A549 (cell line): ENCODE data around the gene KHDRBS1. TPM values are rescaled to one million over a fixed set of nuclear protein-coding genes. Genes with fewer than 3 reads are reported as not detected.

Source experiments
- ATAC-seq, 2 experiments: fragments of 200-7000 bp in 1 of 2; fragments of >200 bp in 1 of 2; cut with Nextera tagmentation in 1 of 2; cut with Tn5 transposase in 1 of 2; 3 replicates each; pipeline versions ENCODE4 v1.8.0 to v1.9.1; 2018 to 2020; ENCODE audit warnings: mild to moderate bottlenecking in 1 of 2, moderate library complexity in 1 of 2
- CTCF ChIA-PET: fragments of 300-600 bp; sonication (Branson Sonifier 250); formaldehyde crosslinking; extraction: SDS; loops from one replicate; lab custom pipeline; 2021; ENCODE audit warnings: antibody characterized with exemption, inconsistent platforms; lab: Yijun Ruan, JAX
- POLR2A ChIA-PET: fragments of 350-600 bp; formaldehyde crosslinking; extraction: SDS; loops from one replicate; lab custom pipeline; 2021; ENCODE audit warnings: antibody characterized with exemption, inconsistent platforms; lab: Yijun Ruan, JAX
- DNase-seq, 2 experiments: peaks; one replicate each; pipeline versions ENCODE4 v3.0.0 to v3.0.0-alpha.2; 2011 to 2016; ENCODE audit warnings: low read depth in 1 of 2, low spot score in 1 of 2
- FAIRE-seq: peaks from 2 replicates; lab custom pipeline; 2011; peaks lifted over from hg19 to GRCh38; lab: Jason Lieb, UNC
- H3K27ac ChIP-seq, 2 experiments: fragments of >200 bp; sonication (Bioruptor Twin); formaldehyde crosslinking; 3 replicates each; pipeline ENCODE4 v1.5.1; 2016 to 2017
- H3K4me1 ChIP-seq: fragments of >200 bp; sonication (Bioruptor Twin); formaldehyde crosslinking; 3 replicates; pipeline ENCODE4 v1.6.1; 2016
- H3K4me2 ChIP-seq: fragments of >200 bp; sonication (Bioruptor Twin); formaldehyde crosslinking; 3 replicates; pipeline ENCODE4 v1.6.1; 2016
- H3K4me3 ChIP-seq: fragments of >200 bp; sonication (Bioruptor Twin); formaldehyde crosslinking; 3 replicates; pipeline ENCODE4 v1.5.1; 2016
- H3K9me3 ChIP-seq: fragments of >200 bp; sonication (Bioruptor Twin); formaldehyde crosslinking; 3 replicates; pipeline ENCODE4 v1.6.1; 2016
- ATOH8 ChIP-seq: fragments of 250-450 bp; sonication (Bioruptor Pico); IDR thresholded peaks from 2 replicates; pipeline ENCODE4 v1.5.0; 2020; ENCODE audit warnings: low read depth, mild to moderate bottlenecking, moderate library complexity
- BHLHE40 ChIP-seq: IDR thresholded peaks from 2 replicates; pipeline ENCODE4 v1.6.1; 2012; ENCODE audit warnings: low read depth, low read length, inconsistent platforms
- CBX2 ChIP-seq: fragments of 200-600 bp; sonication (generic); IDR thresholded peaks from 2 replicates; pipeline ENCODE4 v1.6.1; 2016; ENCODE audit warnings: low read depth, mild to moderate bottlenecking, borderline replicate concordance
- CHD2 ChIP-seq: fragments of 150-350 bp; IDR thresholded peaks from 2 replicates; pipeline ENCODE4 v1.6.1; 2014; ENCODE audit warnings: low read length; ENCODE audit not compliant: partially characterized antibody
- CHD4 ChIP-seq: fragments of 200-600 bp; sonication (generic); IDR thresholded peaks from 2 replicates; pipeline ENCODE4 v1.6.1; 2016; ENCODE audit warnings: antibody characterized with exemption, mild to moderate bottlenecking, borderline replicate concordance
- E2F6 ChIP-seq: IDR thresholded peaks from 2 replicates; pipeline ENCODE4 v1.6.1; 2012; ENCODE audit warnings: low read depth, borderline replicate concordance
- EHMT2 ChIP-seq: fragments of 200-600 bp; sonication (generic); IDR thresholded peaks from 2 replicates; pipeline ENCODE4 v1.6.1; 2016; ENCODE audit warnings: antibody characterized with exemption, low read depth, mild to moderate bottlenecking, moderate library complexity
- EP300 ChIP-seq, 2 experiments: fragments of >200 bp; sonication (Bioruptor Twin); formaldehyde crosslinking; IDR thresholded peaks; 2 replicates in 1 of 2; 3 replicates in 1 of 2; pipeline ENCODE4 v1.6.1; 2016 to 2017
- GATA3 ChIP-seq: IDR thresholded peaks from 2 replicates; pipeline ENCODE4 v1.6.1; 2012; ENCODE audit warnings: borderline replicate concordance
- HDAC2 ChIP-seq: fragments of 200-600 bp; sonication (generic); IDR thresholded peaks from 2 replicates; pipeline ENCODE4 v1.6.1; 2016
- HEYL ChIP-seq: fragments of 250-450 bp; sonication (Bioruptor Pico); IDR thresholded peaks from 2 replicates; pipeline ENCODE4 v1.8.0; 2021; ENCODE audit warnings: mild to moderate bottlenecking, moderate library complexity
- HMGXB4 ChIP-seq: fragments of 250-450 bp; sonication (Bioruptor Pico); IDR thresholded peaks from 2 replicates; pipeline ENCODE4 v1.5.0; 2021; ENCODE audit warnings: mild to moderate bottlenecking, moderate library complexity, borderline replicate concordance
- HOXB13 ChIP-seq: fragments of 250-450 bp; sonication (Bioruptor Pico); IDR thresholded peaks from 2 replicates; pipeline ENCODE4 v1.5.0; 2020; ENCODE audit warnings: low read depth, mild to moderate bottlenecking, moderate library complexity
- JUN ChIP-seq, 2 experiments: fragments of >200 bp; sonication (Bioruptor Twin); formaldehyde crosslinking; IDR thresholded peaks; 2 replicates in 1 of 2; 3 replicates in 1 of 2; pipeline ENCODE4 v1.6.1; 2016 to 2017
- KDM1A ChIP-seq: fragments of 200-600 bp; sonication (generic); IDR thresholded peaks from 2 replicates; pipeline ENCODE4 v1.6.1; 2016; ENCODE audit warnings: low read depth, mild to moderate bottlenecking
- MAX ChIP-seq: IDR thresholded peaks from 2 replicates; pipeline ENCODE4 v1.6.1; 2012
- MAZ ChIP-seq: fragments of 150-350 bp; IDR thresholded peaks from 2 replicates; pipeline ENCODE4 v1.6.1; 2014; ENCODE audit warnings: antibody characterized with exemption, low read depth, low read length, borderline replicate concordance
- POLR2A ChIP-seq: IDR thresholded peaks from 2 replicates; pipeline ENCODE4 v1.6.1; 2012; ENCODE audit warnings: mild to moderate bottlenecking, low read length
- POLR2AphosphoS2 ChIP-seq: conservative IDR thresholded peaks from 2 replicates; pipeline ENCODE4 v1.6.1; 2012; ENCODE audit warnings: low read length, improper control_type of control experiment, inconsistent platforms
- RARB ChIP-seq: fragments of 250-450 bp; sonication (Bioruptor Pico); IDR thresholded peaks from 2 replicates; pipeline ENCODE4 v1.8.0; 2021; ENCODE audit warnings: mild to moderate bottlenecking, moderate library complexity
- REST ChIP-seq: fragments of 200-600 bp; sonication (generic); IDR thresholded peaks from 2 replicates; pipeline ENCODE4 v1.6.1; 2016; ENCODE audit warnings: antibody characterized with exemption, mild to moderate bottlenecking, moderate library complexity
- RFX5 ChIP-seq: fragments of 450-650 bp; IDR thresholded peaks from 2 replicates; pipeline ENCODE4 v1.7.1; 2014; ENCODE audit warnings: antibody characterized with exemption, mild to moderate bottlenecking, moderate library complexity
- RNF2 ChIP-seq: fragments of 200-600 bp; sonication (generic); IDR thresholded peaks from 2 replicates; pipeline ENCODE4 v1.6.1; 2016; ENCODE audit warnings: low read depth, mild to moderate bottlenecking, antibody characterized with exemption, moderate library complexity, borderline replicate concordance
- SMC3 ChIP-seq: fragments of >200 bp; sonication (Bioruptor Twin); formaldehyde crosslinking; IDR thresholded peaks from 3 replicates; pipeline ENCODE4 v1.6.1; 2018; ENCODE audit warnings: inconsistent platforms
- TFCP2L1 ChIP-seq: fragments of 250-450 bp; sonication (Bioruptor Pico); IDR thresholded peaks from 2 replicates; pipeline ENCODE4 v1.5.0; 2021; ENCODE audit warnings: mild to moderate bottlenecking
- ZC3H11A ChIP-seq: fragments of 450-650 bp; IDR thresholded peaks from 2 replicates; pipeline ENCODE4 v1.6.1; 2014; ENCODE audit warnings: antibody characterized with exemption, mild to moderate bottlenecking
- ZNF302 ChIP-seq: fragments of 250-450 bp; sonication (Bioruptor Pico); IDR thresholded peaks from 2 replicates; pipeline ENCODE4 v1.9.0; 2021; ENCODE audit warnings: inconsistent platforms, mild to moderate bottlenecking, moderate library complexity
- WGBS: methylation state at CpG from one replicate; pipeline ENCODE4 v1.1.6; 2017; ENCODE audit errors: missing lambda C conversion rate; 5-methylcytosine and 5-hydroxymethylcytosine counted together
- polyA plus RNA-seq, 4 experiments: library from polyadenylated mRNA; depleted of rRNA in 3 of 4; stranded (reverse); fragments of >200 nt; fragmentation: RNase III in 1 of 4; extraction: RNeasy Plus Mini Kit Qiagen cat#74134 plus additional on column Dnase treatment in 1 of 4; gene quantifications; 2 replicates in 3 of 4; 3 replicates in 1 of 4; pipeline ENCODE4 v1.2.3, GENCODE V29; 2011 to 2017
- TF ChIP-seq, protein P1 (sequence below): IDR thresholded peaks from 2 replicates; pipeline ENCODE4 v1.6.1; 2012
- TF ChIP-seq, protein P2 (sequence below): fragments of >200 bp; sonication (Bioruptor Twin); formaldehyde crosslinking; IDR thresholded peaks from 2 replicates; pipeline ENCODE4 v1.6.1; 2016
- TF ChIP-seq, protein P3 (sequence below): fragments of 150-350 bp; IDR thresholded peaks from 2 replicates; pipeline ENCODE4 v1.6.1; 2014; ENCODE audit warnings: low read depth, mild to moderate bottlenecking, low read length

Gene KHDRBS1
- polyA plus RNA-seq, 2 of the 4 experiments (the other 2 are of a cell fraction) = 60.6 to 109 TPM

- peak within 1 kb of the TSS; percentile 67 for H3K4me3 ChIP-seq
- DNase-seq = peak; percentile 82 to 93
- peak; percentile 90 to 93 for ATAC-seq
- peak within 1 kb of the TSS; percentile 94 to 98 for H3K27ac ChIP-seq
- no peaks in the 10 kb centered on the region for H3K9me3 ChIP-seq
- no peak for FAIRE-seq
- peaks cover 16% of the 10 kb centered on the region for H3K4me1 ChIP-seq
- CTCF ChIA-PET = interaction anchor here (0.6 to 1.9 kb wide), 7 partner anchors 10 to 142 kb away, joined by 3 to 8 read pairs (median 4); no protein-coding TSS in a partner anchor
- H3K4me2 ChIP-seq = peak within 1 kb of the TSS; percentile 77
- POLR2A ChIA-PET = interaction anchor here (0.6 to 2.7 kb wide), 11 partner anchors 9 to 284 kb away, joined by 3 to 25 read pairs (median 5); partner anchors contain the start of genes CCDC28B, KHDRBS1 and KPNA6
- WGBS = under 1% methylated on average over 13 of the region's 67 CpGs
- TF ChIP-seq CHD2 (no peak), RNF2 (no peak), HMGXB4 (CRISPR knock-in tag) (no peak), RFX5 (no peak), HOXB13 (CRISPR knock-in tag) (no peak), ZC3H11A (no peak), E2F6 (0 out of 2 replicates have a peak, but pooled peaks have one; percentile 31), ZNF302 (CRISPR knock-in tag) (no peak), REST (no peak), BHLHE40 (no peak), POLR2AphosphoS2 (no peak), HDAC2 (no peak), RARB (CRISPR knock-in tag) (no peak), KDM1A (no peak), SMC3 (no peak), MAZ (no peak), ATOH8 (CRISPR knock-in tag) (no peak), POLR2A (peak; percentile 46), MAX (peak; percentile 66), CHD4 (no peak), HEYL (no peak), JUN (IDR thresholded peaks at IDR 0.05) (peak; percentile 49 to 76; a peak in 2 of 5 replicates), TFCP2L1 (CRISPR knock-in tag) (no peak), GATA3 (no peak), EP300 (IDR thresholded peaks at IDR 0.05) (no peak), CBX2 (no peak), EHMT2 (no peak)
- TF ChIP-seq, protein P1, sequence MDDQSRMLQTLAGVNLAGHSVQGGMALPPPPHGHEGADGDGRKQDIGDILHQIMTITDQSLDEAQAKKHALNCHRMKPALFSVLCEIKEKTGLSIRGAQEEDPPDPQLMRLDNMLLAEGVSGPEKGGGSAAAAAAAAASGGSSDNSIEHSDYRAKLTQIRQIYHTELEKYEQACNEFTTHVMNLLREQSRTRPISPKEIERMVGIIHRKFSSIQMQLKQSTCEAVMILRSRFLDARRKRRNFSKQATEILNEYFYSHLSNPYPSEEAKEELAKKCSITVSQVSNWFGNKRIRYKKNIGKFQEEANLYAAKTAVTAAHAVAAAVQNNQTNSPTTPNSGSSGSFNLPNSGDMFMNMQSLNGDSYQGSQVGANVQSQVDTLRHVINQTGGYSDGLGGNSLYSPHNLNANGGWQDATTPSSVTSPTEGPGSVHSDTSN = no peak
- TF ChIP-seq, protein P2, sequence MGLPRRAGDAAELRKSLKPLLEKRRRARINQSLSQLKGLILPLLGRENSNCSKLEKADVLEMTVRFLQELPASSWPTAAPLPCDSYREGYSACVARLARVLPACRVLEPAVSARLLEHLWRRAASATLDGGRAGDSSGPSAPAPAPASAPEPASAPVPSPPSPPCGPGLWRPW = no peak
- TF ChIP-seq, protein P3, sequence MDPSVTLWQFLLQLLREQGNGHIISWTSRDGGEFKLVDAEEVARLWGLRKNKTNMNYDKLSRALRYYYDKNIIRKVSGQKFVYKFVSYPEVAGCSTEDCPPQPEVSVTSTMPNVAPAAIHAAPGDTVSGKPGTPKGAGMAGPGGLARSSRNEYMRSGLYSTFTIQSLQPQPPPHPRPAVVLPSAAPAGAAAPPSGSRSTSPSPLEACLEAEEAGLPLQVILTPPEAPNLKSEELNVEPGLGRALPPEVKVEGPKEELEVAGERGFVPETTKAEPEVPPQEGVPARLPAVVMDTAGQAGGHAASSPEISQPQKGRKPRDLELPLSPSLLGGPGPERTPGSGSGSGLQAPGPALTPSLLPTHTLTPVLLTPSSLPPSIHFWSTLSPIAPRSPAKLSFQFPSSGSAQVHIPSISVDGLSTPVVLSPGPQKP = no peak
Observed at GRCh38 chr1:32072622-32073298, 59.1 kb downstream of the KHDRBS1 start, which contains the start of gene TMEM39B. Gene TMEM39B (plus strand): TSS chr1:32072939. CDS start chr1:32073048, 109 bp downstream.
